Testis (tissue), 3 donors: ENCODE data around the gene C3orf22. TPM values are rescaled to one million over a fixed set of nuclear protein-coding genes. Genes with fewer than 3 reads are reported as not detected.

ENCODE experiments used
- DNase-seq: peaks from one replicate; pipeline ENCODE4 v3.0.0-alpha.2; 2019
- H3K27ac ChIP-seq, 2 donors: fragments of 200-600 bp; sonication (generic); one replicate each; pipeline ENCODE4 v1.5.1; 2019
- H3K27me3 ChIP-seq: fragments of 200-600 bp; sonication (generic); one replicate; pipeline ENCODE4 v1.5.1; 2019
- H3K36me3 ChIP-seq: fragments of 200-600 bp; sonication (generic); one replicate; pipeline ENCODE4 v1.5.1; 2017; ENCODE audit warnings: low read depth; ENCODE audit errors: missing control alignments
- H3K4me1 ChIP-seq: fragments of 200-600 bp; sonication (generic); one replicate; pipeline ENCODE4 v1.5.1; 2019
- H3K4me3 ChIP-seq, 2 donors: fragments of 200-600 bp; sonication (generic); one replicate each; pipeline ENCODE4 v1.5.1; 2017 to 2019
- H3K9me3 ChIP-seq: fragments of 200-600 bp; sonication (generic); one replicate; pipeline ENCODE4 v1.5.1; 2017
- CTCF ChIP-seq, 3 experiments: fragments of 450-650 bp in 2 of 3; fragments of 200-600 bp in 1 of 3; sonication (generic) in 1 of 3; IDR thresholded peaks; one replicate each; pipeline ENCODE4 v1.5.1; 2016 to 2019; ENCODE audit warnings: antibody characterized with exemption in 3 of 3, mild to moderate bottlenecking in 2 of 3, moderate library complexity in 1 of 3
- POLR2A ChIP-seq: fragments of 450-650 bp; IDR thresholded peaks from one replicate; pipeline ENCODE4 v1.6.1; 2017; ENCODE audit warnings: antibody characterized with exemption, mild to moderate bottlenecking, moderate library complexity
- WGBS, 2 donors: methylation state at CpG; one replicate each; pipeline ENCODE4 v1.1.5; 2018; 5-methylcytosine and 5-hydroxymethylcytosine counted together
- intact Hi-C: fragments of 100-400 bp; cut with DNase I; formaldehyde crosslinking; loops from one replicate; pipeline ENCODE4 v1.15.1; 2023; ENCODE audit warnings: low total_unique reads
- polyA plus RNA-seq: library from polyadenylated mRNA; stranded (reverse); fragments of 350-450 nt; fragmentation: Illumina TruSeq; extraction: RNeasy Lipid Tissue Mini Kit (QIAGEN cat#74804); gene quantifications from one replicate; pipeline ENCODE4 v1.2.3, GENCODE V29; 2014; ENCODE audit warnings: low read depth, low replicate concordance; ENCODE audit not compliant: insufficient read depth
- total RNA-seq, 2 donors: library from RNA; depleted of rRNA; stranded (reverse); fragments of >200 nt; gene quantifications; one replicate each; pipeline ENCODE4 v1.2.3, GENCODE V29; 2016

C3orf22 gene
- total and polyA plus RNA-seq, 3 donors from 2014 or later = 33.0 to 61.4 (median 42.2) TPM

- intact Hi-C loops = no loop called here
- Histone ChIP-seq H3K9me3 (no peaks in the 10 kb centered on the region), H3K36me3 (no peaks in the 10 kb centered on the region), H3K27ac (no peak overlapping the region), H3K27me3 (no peaks in the 10 kb centered on the region), H3K4me1 (no peaks in the 10 kb centered on the region), H3K4me3 (no peak overlapping the region)
- TF ChIP-seq POLR2A (no peak), CTCF (IDR thresholded peaks at IDR 0.05) (no peak)
- peak; percentile 11 for DNase-seq
- WGBS, 2 donors = 82 to 93% methylated on average over 2 to 6 of the region's 6 CpGs
Observed at GRCh38 chr3:126557761-126558160, 971 bp downstream of the C3orf22 start.

GRCh38 chr3:126557415-126557745, 1.4 kb downstream of the C3orf22 start:
- intact Hi-C loops = no loop called here
- no peak overlapping the region for H3K27ac ChIP-seq
- H3K9me3 ChIP-seq = no peaks in the 10 kb centered on the region
- no peaks in the 10 kb centered on the region for H3K4me1 ChIP-seq
- DNase-seq = peak; percentile 11
- TF ChIP-seq POLR2A (no peak), CTCF (IDR thresholded peaks at IDR 0.05) (no peak)
- 53 to 94% methylated on average over 4 to 11 of the region's 11 CpGs for WGBS, 2 donors
- no peaks in the 10 kb centered on the region for H3K27me3 ChIP-seq
- no peaks in the 10 kb centered on the region for H3K36me3 ChIP-seq
- no peak overlapping the region for H3K4me3 ChIP-seq

GRCh38 chr3:126556637-126557414, 1.9 kb downstream of the C3orf22 start:
- Histone ChIP-seq H3K27me3 (no peaks in the 10 kb centered on the region), H3K4me3 (no peak overlapping the region), H3K27ac (no peak overlapping the region), H3K4me1 (no peaks in the 10 kb centered on the region), H3K36me3 (no peaks in the 10 kb centered on the region), H3K9me3 (no peaks in the 10 kb centered on the region)
- 88 to 89% methylated on average over 8 of the region's 8 CpGs for WGBS, 2 donors
- intact Hi-C loops = no loop called here
- peak; percentile 4 for DNase-seq
- TF ChIP-seq CTCF (IDR thresholded peaks at IDR 0.05) (no peak), POLR2A (no peak)

GRCh38 chr3:126555795-126556636, 2.7 kb downstream of the C3orf22 start:
- WGBS, 2 donors = 82 to 85% methylated on average over 8 to 10 of the region's 10 CpGs
- Histone ChIP-seq H3K36me3 (no peaks in the 10 kb centered on the region), H3K4me1 (no peaks in the 10 kb centered on the region), H3K27me3 (no peaks in the 10 kb centered on the region), H3K9me3 (no peaks in the 10 kb centered on the region), H3K27ac (no peak overlapping the region), H3K4me3 (no peak overlapping the region)
- TF ChIP-seq CTCF (IDR thresholded peaks at IDR 0.05) (no peak), POLR2A (no peak)
- DNase-seq = no peak
- intact Hi-C loops = no loop called here
